ENCODE measurements around the gene ACSS2.

GRCh38 chr20:34965051-34965450, 88.6 kb downstream of the ACSS2 start:
- TF ChIP-seq CTCF (IDR thresholded peaks at IDR 0.05) = no peak
- no peak for TF ChIP-seq POLR2A (IDR thresholded peaks at IDR 0.05)
